OCI-LY7 (cell line): ENCODE data around the gene ENOX1. TPM values are rescaled to one million over a fixed set of nuclear protein-coding genes. Genes with fewer than 3 reads are reported as not detected.

Source experiments
- BruUV-seq: library from RNA; stranded (reverse); fragments of 400-500 nt; replicated peaks from 2 replicates; lab custom pipeline; 2021; lab: Mats Ljungman, UMichigan
- CTCF ChIA-PET: fragments of 300-600 bp; sonication (Branson Sonifier 250); formaldehyde crosslinking; loops from one replicate; lab custom pipeline; 2022; ENCODE audit warnings: antibody characterized with exemption; ENCODE audit not compliant: unreplicated experiment; lab: Charles Lee
- POLR2A ChIA-PET: fragments of 300-600 bp; sonication (Branson Sonifier 250); formaldehyde crosslinking; loops from one replicate; lab custom pipeline; 2022; ENCODE audit warnings: antibody characterized with exemption; lab: Charles Lee
- DNase-seq: peaks from one replicate; pipeline ENCODE4 v3.0.0-alpha.2; 2015; ENCODE audit warnings: low spot score
- H2AFZ ChIP-seq: fragments of 200-600 bp; sonication (generic), shearing (Covaris generic); 2 replicates; pipeline ENCODE4 v1.6.1; 2014; ENCODE audit warnings: mild to moderate bottlenecking, antibody characterized with exemption, low read length, moderate library complexity
- H3K27ac ChIP-seq: fragments of 200-600 bp; sonication (generic); 2 replicates; pipeline ENCODE4 v1.5.1; 2014; ENCODE audit warnings: mixed run types, low read depth, mild to moderate bottlenecking, moderate library complexity, low read length, inconsistent platforms; ENCODE audit not compliant: poor library complexity, severe bottlenecking
- H3K36me3 ChIP-seq: fragments of 200-600 bp; sonication (generic); 2 replicates; pipeline ENCODE4 v1.6.1; 2014; ENCODE audit warnings: mild to moderate bottlenecking, antibody characterized with exemption, low read length, moderate library complexity, mixed read lengths; ENCODE audit not compliant: insufficient read depth
- H3K4me1 ChIP-seq: fragments of 200-600 bp; sonication (generic); 2 replicates; pipeline ENCODE4 v1.5.1; 2014; ENCODE audit warnings: mild to moderate bottlenecking, low read length; ENCODE audit not compliant: insufficient read depth, poor library complexity, severe bottlenecking
- H3K4me2 ChIP-seq: fragments of 200-600 bp; sonication (generic); 2 replicates; pipeline ENCODE4 v1.6.1; 2014; ENCODE audit warnings: mild to moderate bottlenecking, low read length
- H3K4me3 ChIP-seq: fragments of 200-600 bp; sonication (generic); 2 replicates; pipeline ENCODE4 v1.5.1; 2014; ENCODE audit warnings: mild to moderate bottlenecking, low read depth, low read length; ENCODE audit not compliant: poor library complexity, severe bottlenecking
- H3K79me2 ChIP-seq: fragments of 200-600 bp; sonication (generic); 2 replicates; pipeline ENCODE4 v1.6.1; 2016; ENCODE audit warnings: low read depth, mild to moderate bottlenecking, low read length, moderate library complexity, mixed read lengths; ENCODE audit not compliant: insufficient read depth
- H3K9me2 ChIP-seq: fragments of 200-600 bp; sonication (generic); 2 replicates; pipeline ENCODE4 v1.6.1; 2016; ENCODE audit warnings: mild to moderate bottlenecking, low read length, mixed read lengths; ENCODE audit not compliant: insufficient read depth
- H3K9me3 ChIP-seq: fragments of 200-600 bp; sonication (generic); 2 replicates; pipeline ENCODE4 v1.6.1; 2014; ENCODE audit warnings: mild to moderate bottlenecking, mixed run types, low read length, mixed read lengths
- H4K20me1 ChIP-seq: fragments of 200-600 bp; sonication (generic); 2 replicates; pipeline ENCODE4 v1.6.1; 2014; ENCODE audit warnings: mild to moderate bottlenecking, antibody characterized with exemption, low read length, moderate library complexity, mixed read lengths; ENCODE audit not compliant: insufficient read depth
- EZH2phosphoT487 ChIP-seq: fragments of 200-600 bp; sonication (generic); IDR thresholded peaks from 2 replicates; pipeline ENCODE4 v1.6.1; 2018; ENCODE audit warnings: low read depth, borderline replicate concordance, mild to moderate bottlenecking, mixed run types, antibody characterized with exemption, low read length, moderate library complexity, mixed read lengths
- intact Hi-C: fragments of 100-400 bp; cut with micrococcal nuclease; formaldehyde crosslinking; loops from one replicate; pipeline ENCODE4 v1.10.0; 2022; ENCODE audit not compliant: unreplicated experiment
- total RNA-seq, 2 experiments: library from RNA; depleted of rRNA in 1 of 2; stranded (reverse); fragments of >200 nt in 1 of 2; shearing (Covaris generic) in 1 of 2; gene quantifications; 2 replicates each; pipeline ENCODE4 v1.2.3, GENCODE V29; 2014 to 2022
- TF ChIP-seq, protein P1 (sequence below): fragments of 200-600 bp; sonication (generic); conservative IDR thresholded peaks from 2 replicates; pipeline ENCODE4 v1.5.1; 2014; ENCODE audit warnings: mild to moderate bottlenecking, antibody characterized with exemption, low read length, moderate library complexity, mixed read lengths

The ENOX1 gene
- total RNA-seq, 2 experiments from 2014 or later, result 0.03 TPM; not detected in 1

GRCh38 chr13:43293008-43293407, 493.8 kb downstream of the ENOX1 start:
- CTCF ChIA-PET, result no interaction called here
- H2AFZ ChIP-seq, result no peak overlapping the region
- H3K36me3 ChIP-seq, result no peaks in the 10 kb centered on the region
- no peaks in the 10 kb centered on the region for H3K9me2 ChIP-seq
- DNase-seq, result no peak
- no peak overlapping the region for H3K4me2 ChIP-seq
- H3K4me1 ChIP-seq, result no peaks in the 10 kb centered on the region
- BruUV-seq, result no TSS peak
- H3K9me3 ChIP-seq, result no peaks in the 10 kb centered on the region
- H4K20me1 ChIP-seq, result no peaks in the 10 kb centered on the region
- no peak overlapping the region for H3K27ac ChIP-seq
- POLR2A ChIA-PET, result no interaction called here
- no peak for TF ChIP-seq EZH2phosphoT487
- intact Hi-C loops, result no loop called here
- H3K4me3 ChIP-seq, result no peak overlapping the region
- H3K79me2 ChIP-seq, result no peaks in the 10 kb centered on the region

DNA sequence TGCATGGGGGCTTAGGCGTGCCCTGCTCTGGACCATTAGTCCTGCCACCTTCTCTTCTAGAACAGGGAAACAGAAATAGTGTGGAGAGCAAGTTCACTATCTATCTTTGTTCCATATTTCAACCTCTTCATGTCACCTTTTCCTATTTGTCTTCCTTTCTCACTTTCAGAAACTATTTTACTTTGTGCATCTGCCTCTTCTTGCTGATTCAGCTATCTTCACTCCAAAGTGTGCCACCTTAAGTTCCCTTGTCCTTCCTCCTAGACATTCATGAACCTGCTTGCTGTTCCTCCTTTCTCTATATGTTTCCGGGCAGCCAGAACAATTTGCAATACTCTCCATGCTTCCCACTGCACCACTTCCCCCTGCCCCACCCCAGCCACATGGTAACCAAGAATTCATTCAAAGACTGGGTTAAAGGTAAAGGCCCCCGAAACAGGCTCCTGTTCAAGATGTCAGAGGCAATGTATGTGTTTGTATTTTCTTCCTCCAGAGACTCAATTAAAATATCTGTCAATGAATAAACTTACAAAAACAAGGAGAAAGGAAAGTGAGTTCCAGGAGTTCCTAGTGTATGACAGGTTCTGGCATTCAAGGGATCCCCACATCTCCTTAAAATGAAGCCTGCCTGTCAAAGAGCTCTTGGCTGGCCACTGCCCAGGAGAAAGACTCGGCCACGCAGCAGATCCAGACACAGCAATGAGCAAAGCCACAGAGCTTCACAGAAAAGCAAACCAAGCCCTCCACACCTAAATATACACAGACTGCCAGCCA, 495.3 kb downstream of the ENOX1 start:
- DNase-seq, result no peak
- BruUV-seq, result no TSS peak
- Histone ChIP-seq H3K4me1 (no peaks in the 10 kb centered on the region), H3K9me3 (no peaks in the 10 kb centered on the region), H3K79me2 (no peaks in the 10 kb centered on the region), H3K9me2 (no peaks in the 10 kb centered on the region), H3K27ac (no peak overlapping the region), H3K4me2 (no peak overlapping the region), H2AFZ (no peak overlapping the region), H4K20me1 (no peaks in the 10 kb centered on the region), H3K36me3 (no peaks in the 10 kb centered on the region), H3K4me3 (no peak overlapping the region)
- intact Hi-C loops, result no loop called here
- POLR2A ChIA-PET, result interaction anchor here (1.5 kb wide), 1 partner anchor 450 kb away, joined by 4 read pairs; no protein-coding TSS in a partner anchor
- CTCF ChIA-PET, result interaction anchor here (0.6 kb wide), 1 partner anchor 467 kb away, joined by 3 read pairs; no protein-coding TSS in a partner anchor
- no peak for TF ChIP-seq EZH2phosphoT487

GRCh38 chr13:43289470-43290255, 497.1 kb downstream of the ENOX1 start:
- Histone ChIP-seq H3K4me1 (no peaks in the 10 kb centered on the region), H3K27ac (no peak overlapping the region), H3K36me3 (no peaks in the 10 kb centered on the region), H3K79me2 (no peaks in the 10 kb centered on the region), H2AFZ (no peak overlapping the region), H3K9me3 (no peaks in the 10 kb centered on the region), H3K9me2 (no peaks in the 10 kb centered on the region), H3K4me2 (no peak overlapping the region), H4K20me1 (no peaks in the 10 kb centered on the region), H3K4me3 (no peak overlapping the region)
- TF ChIP-seq, protein P1, sequence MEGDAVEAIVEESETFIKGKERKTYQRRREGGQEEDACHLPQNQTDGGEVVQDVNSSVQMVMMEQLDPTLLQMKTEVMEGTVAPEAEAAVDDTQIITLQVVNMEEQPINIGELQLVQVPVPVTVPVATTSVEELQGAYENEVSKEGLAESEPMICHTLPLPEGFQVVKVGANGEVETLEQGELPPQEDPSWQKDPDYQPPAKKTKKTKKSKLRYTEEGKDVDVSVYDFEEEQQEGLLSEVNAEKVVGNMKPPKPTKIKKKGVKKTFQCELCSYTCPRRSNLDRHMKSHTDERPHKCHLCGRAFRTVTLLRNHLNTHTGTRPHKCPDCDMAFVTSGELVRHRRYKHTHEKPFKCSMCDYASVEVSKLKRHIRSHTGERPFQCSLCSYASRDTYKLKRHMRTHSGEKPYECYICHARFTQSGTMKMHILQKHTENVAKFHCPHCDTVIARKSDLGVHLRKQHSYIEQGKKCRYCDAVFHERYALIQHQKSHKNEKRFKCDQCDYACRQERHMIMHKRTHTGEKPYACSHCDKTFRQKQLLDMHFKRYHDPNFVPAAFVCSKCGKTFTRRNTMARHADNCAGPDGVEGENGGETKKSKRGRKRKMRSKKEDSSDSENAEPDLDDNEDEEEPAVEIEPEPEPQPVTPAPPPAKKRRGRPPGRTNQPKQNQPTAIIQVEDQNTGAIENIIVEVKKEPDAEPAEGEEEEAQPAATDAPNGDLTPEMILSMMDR, result no peak
- TF ChIP-seq EZH2phosphoT487, result no peak
- BruUV-seq, result no TSS peak
- ChIA-PET CTCF (no interaction called here), POLR2A (interaction anchor here (1.5 kb wide), 1 partner anchor 452 kb away, joined by 4 read pairs; no protein-coding TSS in a partner anchor)
- intact Hi-C loops, result no loop called here
- DNase-seq, result no peak
